C4-2B (cell line): Measurements from ENCODE around the gene REV1.

Source experiments
- H3K27ac ChIP-seq: fragments of 450-650 bp; 2 replicates; pipeline ENCODE4 v1.5.1; 2017
- ZFX ChIP-seq: fragments of 450-650 bp; IDR thresholded peaks from 2 replicates; pipeline ENCODE4 v1.6.1; 2017
- TF ChIP-seq, protein P1 (sequence below): fragments of 450-650 bp; conservative IDR thresholded peaks from 2 replicates; pipeline ENCODE4 v1.5.1; 2017; ENCODE audit warnings: mild to moderate bottlenecking

Gene REV1

DNA sequence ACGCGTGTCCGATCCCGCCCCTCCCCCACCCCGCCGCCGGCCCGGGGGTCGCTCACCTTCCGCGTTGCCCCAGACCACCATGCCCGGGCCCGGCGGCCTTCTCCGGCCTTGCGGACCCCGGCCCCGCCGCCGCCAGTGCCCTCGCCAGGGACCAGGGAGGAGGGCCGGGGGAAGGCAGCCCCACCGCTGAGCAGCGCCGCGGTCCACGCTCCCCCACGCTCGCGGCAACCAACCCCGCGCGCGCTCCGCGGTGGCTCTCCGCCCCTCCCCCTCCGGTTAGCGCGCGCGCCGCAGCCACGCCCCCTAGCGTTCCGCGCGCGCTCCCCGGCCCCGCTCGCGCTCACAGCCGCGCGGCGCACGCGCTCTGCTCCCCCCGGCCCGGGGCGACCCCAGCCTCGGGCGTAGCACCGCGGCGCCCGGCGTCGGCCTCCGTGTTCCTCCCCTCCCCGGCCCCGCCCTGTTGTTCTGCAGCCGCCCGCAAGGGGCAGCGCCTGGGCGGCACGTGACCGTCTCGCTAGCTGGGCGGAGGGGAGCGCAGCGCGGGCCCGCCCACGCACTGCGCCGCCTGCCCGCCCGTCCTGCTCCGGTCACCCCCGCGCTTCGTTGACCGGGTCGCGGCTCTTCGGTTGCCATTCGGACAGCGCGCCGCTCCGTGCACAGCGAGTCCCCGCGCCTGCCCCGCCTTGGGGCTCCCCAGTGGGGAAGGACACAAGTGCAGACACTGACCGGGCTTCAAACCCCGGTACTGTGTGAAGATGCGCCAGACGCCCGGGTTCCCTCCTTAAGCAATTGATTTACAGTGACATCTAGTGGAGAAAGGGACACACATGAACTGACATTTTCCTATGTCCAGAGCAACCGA, at the start of gene REV1:
Gene REV1, minus strand, starts transcription at position 257 of the 862 bp plus-strand sequence. CDS start 25,042 bp downstream, outside the sequence.
- peak within 1 kb of the TSS; percentile 99 for H3K27ac ChIP-seq
- TF ChIP-seq ZFX = peak; percentile 53
- TF ChIP-seq, protein P1, sequence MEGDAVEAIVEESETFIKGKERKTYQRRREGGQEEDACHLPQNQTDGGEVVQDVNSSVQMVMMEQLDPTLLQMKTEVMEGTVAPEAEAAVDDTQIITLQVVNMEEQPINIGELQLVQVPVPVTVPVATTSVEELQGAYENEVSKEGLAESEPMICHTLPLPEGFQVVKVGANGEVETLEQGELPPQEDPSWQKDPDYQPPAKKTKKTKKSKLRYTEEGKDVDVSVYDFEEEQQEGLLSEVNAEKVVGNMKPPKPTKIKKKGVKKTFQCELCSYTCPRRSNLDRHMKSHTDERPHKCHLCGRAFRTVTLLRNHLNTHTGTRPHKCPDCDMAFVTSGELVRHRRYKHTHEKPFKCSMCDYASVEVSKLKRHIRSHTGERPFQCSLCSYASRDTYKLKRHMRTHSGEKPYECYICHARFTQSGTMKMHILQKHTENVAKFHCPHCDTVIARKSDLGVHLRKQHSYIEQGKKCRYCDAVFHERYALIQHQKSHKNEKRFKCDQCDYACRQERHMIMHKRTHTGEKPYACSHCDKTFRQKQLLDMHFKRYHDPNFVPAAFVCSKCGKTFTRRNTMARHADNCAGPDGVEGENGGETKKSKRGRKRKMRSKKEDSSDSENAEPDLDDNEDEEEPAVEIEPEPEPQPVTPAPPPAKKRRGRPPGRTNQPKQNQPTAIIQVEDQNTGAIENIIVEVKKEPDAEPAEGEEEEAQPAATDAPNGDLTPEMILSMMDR = peak; percentile 90

DNA sequence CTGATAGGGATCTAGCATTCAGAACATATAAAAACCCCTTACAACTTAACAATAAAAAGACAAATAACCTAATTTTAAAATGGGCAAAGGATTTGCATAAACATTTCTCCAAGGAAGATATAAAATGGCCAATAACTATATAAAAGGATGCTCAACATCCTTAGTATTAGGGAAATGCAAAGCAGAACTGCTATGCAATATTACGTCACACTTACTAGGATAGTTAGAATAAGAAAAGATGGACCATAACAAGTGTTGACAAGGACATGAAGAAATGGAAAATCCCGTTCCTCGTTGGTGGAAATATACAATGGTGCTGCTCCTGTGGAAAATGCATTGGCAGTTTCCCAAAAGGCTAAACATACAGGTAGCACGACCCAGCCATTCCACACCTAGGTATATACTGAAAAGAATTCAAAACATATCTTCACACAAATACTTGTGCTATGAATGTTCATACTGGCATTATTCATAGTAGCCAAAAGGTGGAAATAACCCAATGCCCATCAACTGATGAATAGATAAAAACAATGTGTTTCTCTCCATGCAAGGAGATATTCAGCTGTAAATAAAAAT, 48.2 kb upstream of the REV1 start:
- TF ChIP-seq, protein P1 = no peak
- TF ChIP-seq ZFX = no peak
- H3K27ac ChIP-seq = no peak overlapping the region

DNA sequence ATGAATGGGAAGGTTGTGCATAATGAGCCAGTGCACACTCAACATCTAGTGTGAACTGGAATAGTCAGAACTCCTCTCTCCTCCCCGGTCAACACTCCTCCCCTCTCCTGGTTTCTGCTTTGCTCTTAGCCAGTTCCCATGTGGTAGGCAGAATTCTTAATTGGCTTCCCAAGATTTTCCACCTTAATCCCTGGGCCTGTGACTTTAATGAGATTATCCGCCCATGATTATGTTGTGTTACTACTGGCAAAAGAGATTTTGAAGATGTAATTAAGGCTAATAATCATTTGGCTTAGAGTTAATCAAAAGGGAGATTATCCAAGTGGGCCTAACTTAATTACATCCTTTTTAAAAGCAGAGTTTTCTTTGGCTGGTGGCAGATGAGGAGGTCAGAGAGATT, 34.2 kb upstream of the REV1 start:
- H3K27ac ChIP-seq = no peak overlapping the region
- TF ChIP-seq, protein P1 = no peak
- TF ChIP-seq ZFX = no peak

DNA sequence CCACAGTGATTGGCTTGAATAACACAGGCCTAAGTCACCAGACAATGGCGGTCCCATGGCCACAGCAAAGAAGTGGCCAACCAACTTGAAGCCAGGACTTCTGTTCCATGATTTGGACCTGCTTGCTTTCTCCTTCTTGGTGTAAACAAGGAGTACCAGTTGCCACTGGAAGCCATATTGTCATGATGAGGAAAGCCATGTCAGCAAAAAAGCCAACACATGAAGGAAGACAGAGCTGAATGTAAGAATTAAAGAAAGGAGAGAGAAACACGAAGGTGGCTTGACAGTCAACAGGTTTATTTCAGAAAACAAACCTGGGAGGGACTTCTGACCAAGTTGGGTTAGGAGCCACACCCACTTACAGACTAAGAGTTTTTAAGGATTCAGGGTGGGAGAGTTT, 32.3 kb upstream of the REV1 start:
- no peak overlapping the region for H3K27ac ChIP-seq

DNA sequence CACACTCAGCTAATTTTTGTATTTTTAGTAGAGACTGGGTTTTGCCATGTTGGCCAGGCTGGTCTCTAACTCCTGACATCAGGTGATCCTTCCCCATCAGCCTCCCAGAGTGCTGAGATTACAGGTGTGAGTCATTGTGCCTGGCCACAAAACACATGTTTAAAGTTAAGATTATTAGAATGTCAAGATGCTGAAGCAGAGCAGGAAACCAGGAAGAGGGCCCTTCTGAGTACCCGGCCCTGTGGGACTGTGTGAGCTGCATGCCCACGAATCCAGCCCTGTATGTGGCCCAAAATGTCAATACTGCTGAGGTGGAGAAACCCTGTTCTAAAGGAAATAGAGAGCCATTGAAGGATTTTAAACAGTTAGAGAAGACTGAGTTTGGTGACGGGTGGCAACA, 31.0 kb upstream of the REV1 start:
- no peak for TF ChIP-seq ZFX
- TF ChIP-seq, protein P1 = no peak
- H3K27ac ChIP-seq = no peak overlapping the region

More for the DNA sequence above, 32.3 kb upstream of the REV1 start:
- TF ChIP-seq, protein P1 = no peak
- TF ChIP-seq ZFX = no peak

DNA sequence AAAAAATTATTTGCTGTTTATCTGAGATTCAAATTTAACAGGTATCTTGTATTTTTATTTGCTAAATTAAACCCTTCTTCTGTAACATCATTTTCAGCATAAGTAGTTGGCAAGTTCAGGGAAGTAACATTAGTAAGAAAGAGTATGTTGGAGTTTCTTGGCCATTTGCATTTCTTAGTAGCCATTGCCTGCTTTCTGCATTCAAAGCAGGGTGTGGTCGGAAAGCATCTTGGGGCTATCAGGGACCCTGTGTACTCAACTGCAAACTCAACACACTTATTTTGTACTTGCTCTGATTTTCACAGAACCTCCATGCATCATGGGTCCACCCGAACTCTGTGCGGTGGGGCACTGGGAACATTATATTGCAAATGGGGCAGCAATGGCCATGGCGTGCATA, 30.4 kb upstream of the REV1 start:
- no peak for TF ChIP-seq ZFX
- TF ChIP-seq, protein P1 = no peak

DNA sequence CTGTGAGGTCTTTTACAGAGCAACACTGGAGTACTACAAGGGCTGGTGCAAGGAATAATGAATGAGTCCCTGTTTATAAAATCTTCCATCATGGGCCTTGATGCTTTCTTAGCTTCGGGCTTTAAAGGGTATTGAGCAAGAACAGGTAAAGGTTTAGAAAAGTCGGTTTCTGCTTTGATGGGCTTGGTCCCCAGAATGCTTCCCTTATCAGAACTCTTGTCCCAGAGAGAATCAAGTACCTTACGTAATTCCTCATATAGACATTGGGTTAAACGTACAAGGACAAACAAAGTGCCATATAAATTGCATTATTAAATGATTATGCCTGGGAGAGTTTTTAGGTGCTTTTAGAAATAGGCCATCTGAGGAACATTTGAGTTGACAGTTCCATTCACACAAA, 24.5 kb upstream of the REV1 start:
- TF ChIP-seq ZFX = no peak
- TF ChIP-seq, protein P1 = no peak
- no peak overlapping the region for H3K27ac ChIP-seq

More for the DNA sequence above, 30.4 kb upstream of the REV1 start:
- no peak overlapping the region for H3K27ac ChIP-seq
